M059J (cell line): Measurements from ENCODE around the gene MPHOSPH10. TPM values are rescaled to one million over a fixed set of nuclear protein-coding genes. Genes with fewer than 3 reads are reported as not detected.
"Not testable (repeated sequence)": the region's sequence is repeated elsewhere in the genome, so short reads cannot be mapped to it uniquely, and the experiment has no call there.

Experiments used
- DNase-seq: peaks from one replicate; pipeline ENCODE4 v3.0.0-alpha.2; 2012; ENCODE audit warnings: low read depth
- total RNA-seq: library from RNA; depleted of rRNA; stranded (reverse); fragments of >200 nt; shearing (Covaris generic); gene quantifications from 2 replicates; pipeline ENCODE4 v1.2.3, GENCODE V29; 2014; rRNA removed

The MPHOSPH10 gene
- total RNA-seq, 1 experiment from 2014 or later = 20.7 TPM

DNA sequence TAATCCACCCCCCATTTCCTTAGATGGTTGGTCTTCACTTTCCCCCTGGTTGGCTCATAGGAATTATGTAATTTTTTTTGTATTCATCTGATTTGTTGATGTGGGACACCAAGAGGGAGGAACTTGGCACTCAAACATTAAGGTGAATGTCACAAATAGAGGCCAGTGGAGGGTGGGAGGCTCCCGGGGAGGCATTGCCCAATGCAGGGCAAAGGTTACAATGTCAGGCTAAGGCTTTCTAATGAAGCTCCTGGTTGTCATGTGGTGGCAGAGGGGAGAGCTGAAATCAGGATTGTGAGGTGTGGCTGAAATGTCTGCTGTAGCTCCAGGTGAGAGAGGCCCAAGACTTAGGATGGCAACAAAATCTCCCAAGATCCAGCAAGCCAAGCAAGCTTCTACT is 42.7 kb downstream of the MPHOSPH10 start:
- DNase-seq = no peak

DNA sequence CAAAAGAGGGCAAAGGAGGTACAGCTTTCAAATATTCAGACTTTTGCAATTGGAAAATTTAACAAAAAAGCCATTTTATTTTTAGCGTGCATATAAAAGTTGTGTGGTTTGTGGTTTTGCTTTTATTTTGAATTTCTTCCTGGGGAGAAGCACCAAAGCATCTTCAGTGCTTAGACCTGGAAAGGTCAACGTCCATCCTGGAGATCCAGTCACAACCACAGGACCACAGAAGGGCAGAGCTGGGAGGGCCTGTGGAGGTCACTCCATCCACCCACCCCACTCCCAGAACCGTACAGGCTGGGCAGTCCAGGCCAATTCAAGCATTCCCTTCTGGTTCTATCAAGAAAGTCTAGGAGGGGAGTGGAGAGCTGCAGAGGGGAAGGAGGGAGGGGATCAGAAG is 43.8 kb downstream of the MPHOSPH10 start:
- peak; percentile 20 for DNase-seq

DNA sequence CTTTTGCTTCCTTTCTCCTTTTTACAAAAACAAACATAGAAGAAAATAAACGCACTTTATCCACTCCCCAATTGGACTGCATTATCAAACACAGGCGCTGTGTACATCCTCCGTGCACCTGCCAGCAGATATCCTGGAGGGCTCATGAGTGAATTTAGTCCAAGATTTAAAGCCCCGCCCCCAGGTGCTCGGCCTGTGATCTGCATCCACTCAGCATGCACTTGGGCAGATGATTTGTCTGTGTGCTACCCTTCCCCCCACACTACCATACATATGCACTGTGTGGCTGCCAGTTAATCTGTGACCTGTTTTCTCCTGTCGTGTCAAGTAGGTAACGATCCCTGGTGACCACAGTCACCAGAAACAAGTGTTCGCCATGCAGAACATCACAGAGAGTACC is 48.4 kb downstream of the MPHOSPH10 start:
- not testable (repeated sequence) for DNase-seq

DNA sequence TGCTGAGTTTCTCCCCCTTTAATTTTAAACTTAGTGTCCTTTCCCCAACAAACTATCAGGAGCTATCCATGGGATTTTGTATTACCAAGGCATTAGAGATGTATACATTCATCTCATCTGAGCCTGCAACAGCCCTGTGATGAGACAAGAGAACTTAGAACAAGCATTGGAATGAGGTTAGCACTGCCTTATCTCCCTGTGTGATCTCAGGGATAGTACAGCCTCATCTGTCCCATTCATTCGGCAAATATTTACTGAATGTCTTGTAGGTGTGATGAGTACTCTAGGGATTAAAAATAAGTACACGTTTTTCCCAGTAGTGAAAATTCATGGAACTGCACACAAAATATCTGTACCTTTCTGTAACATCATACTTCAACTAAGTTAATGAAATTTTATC is 50.9 kb downstream of the MPHOSPH10 start:
- peak; percentile 17 for DNase-seq

DNA sequence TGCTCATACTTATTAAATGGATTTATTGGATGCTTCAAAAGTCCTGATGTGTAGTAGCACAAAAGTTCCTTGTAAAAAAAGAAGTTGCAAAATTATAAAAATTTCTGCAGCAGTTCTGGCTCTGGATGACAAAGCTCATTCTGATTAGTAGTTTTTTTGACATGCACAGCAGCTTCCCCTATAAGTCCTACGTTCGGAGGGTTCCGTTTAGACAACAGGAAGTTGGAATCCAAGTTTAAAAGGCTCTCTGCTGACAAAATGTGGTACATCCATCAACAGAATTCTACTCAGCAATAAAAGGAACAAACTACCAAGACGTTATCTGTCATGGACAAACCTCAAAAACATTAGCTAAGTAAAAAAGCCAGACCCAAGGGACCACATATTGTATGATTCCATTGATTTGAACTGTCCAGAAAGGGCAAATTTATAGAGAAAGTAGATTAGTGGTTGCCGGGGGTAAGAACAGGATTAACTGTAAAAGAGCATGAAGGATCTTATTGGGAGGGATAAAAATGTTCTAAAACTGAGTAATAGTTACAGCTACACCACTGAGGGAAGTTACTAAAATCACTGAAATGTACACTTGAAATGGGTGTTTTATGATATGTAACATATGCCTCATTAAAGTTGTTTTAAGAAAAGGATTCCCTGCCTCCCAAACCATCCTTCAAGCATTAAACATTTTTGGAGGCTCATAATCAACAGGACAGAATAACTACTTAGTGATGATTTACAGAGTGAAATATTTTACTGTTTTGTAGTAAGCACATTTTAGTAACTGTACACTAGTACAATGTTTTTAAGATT is 53.1 kb downstream of the MPHOSPH10 start:
- DNase-seq = not testable (repeated sequence)

DNA sequence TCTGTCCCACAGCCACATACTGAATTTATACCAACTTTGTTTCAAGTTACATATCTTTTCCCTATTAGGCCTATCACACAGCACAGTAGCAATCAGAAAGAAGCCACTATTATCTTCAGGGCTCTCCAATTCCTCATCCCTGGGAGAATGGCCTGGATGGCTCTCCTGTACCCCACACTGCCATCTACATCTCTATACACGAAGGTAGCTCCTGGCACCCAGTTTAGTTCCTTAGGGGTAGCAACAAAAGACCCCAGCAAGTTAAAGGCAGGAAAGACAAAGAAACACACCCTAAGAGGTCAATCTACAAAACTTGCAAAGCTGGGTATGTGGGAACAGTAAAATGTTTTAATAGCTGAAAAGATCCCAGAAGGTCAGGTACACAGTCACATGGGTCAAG is 56.5 kb downstream of the MPHOSPH10 start:
- no peak for DNase-seq

DNA sequence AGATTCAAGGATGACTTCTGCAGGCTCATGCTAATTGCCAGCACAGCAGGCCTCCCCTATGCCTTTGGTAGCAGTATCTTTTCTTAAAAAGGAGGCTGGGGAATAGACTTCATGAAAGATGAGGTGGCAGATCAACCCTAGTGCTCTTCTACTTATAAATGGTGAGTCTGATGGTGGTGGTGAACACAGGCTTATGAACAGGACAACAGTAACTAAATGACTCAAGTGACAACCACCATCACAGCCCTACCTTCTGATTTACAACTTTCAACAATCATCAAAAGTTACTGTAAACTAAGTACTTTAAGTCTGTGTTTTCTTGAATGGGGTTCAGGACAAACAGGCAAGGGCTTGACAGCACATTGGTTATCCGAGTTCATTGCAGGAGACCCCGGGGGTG is 57.2 kb downstream of the MPHOSPH10 start:
- no peak for DNase-seq

DNA sequence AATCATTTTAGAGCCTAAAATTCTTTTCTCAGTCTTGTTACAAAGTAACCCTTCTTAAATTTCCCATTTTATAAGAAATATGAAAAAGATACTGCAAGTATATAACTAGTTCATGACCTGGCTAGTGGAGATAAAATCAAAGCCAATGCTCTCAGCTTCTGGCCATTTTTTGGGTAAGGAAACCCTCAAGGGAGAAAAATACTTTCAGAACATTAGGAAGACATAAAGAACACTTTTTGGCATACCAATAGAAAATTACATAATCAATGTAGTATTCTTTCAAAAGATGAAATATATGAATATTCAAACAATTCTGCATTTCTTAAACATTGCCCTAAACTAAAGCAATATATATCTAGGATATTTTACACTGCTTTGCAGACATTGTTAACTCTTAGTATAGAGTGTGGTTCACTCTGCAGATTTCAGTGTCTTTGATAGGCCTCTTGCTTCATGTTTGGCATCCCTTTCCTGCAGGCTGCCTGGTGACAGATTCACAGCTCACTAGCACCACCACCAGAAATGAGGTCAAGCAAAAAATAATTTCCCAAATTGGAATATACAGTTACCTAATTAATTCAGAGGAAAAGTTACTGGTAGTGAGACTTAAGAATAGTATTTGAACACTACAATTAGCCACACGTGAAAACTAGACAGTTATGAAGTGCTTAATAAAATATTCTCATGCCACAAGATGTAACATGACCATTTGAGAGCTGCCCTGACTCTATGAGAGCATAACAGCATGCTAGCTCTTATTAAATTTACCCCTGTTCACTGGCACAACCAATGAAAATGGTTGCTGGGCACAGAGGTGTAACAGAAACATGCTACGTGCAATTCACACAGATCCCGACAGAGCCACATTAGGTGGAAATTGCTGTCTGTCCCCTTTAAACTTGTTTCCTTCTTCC is 60.5 kb downstream of the MPHOSPH10 start:
- peak; percentile 10 for DNase-seq

DNA sequence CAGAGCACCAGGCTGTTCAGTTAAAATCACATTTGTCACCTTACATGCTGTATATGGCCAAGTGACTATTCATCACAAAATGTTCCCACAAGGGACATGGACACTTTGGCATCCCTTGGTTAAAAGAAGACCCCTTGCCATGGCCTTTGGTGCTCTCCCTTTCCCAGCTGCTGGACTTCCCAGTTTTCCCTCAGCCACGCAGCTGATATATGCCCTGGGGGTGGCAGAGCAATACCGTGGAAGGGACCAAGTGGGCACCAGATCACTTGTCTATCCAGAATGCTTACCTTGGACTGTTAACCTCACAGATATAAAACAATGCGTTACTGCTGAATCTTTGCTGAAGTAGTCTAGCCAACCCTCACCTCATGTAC is 61.1 kb downstream of the MPHOSPH10 start:
- no peak for DNase-seq

Other genes starting within 250 kb of the MPHOSPH10 start
- 1.2 and 3.5 TPM in 2 replicates for gene VAX2, start 230.1 kb upstream of the MPHOSPH10 start, total RNA-seq
- gene ATP6V1B1, start 194.7 kb upstream of the MPHOSPH10 start, total RNA-seq = 0.81 TPM in 1 of 2 replicates, not detected in the other
- 0.12 and 0.17 TPM in 2 replicates for gene ANKRD53, start 152.0 kb upstream of the MPHOSPH10 start, total RNA-seq
- 61.5 and 107 TPM in 2 replicates for gene TEX261, start 135.8 kb upstream of the MPHOSPH10 start, total RNA-seq
- 87.0 and 87.7 TPM in 2 replicates for gene NAGK, start 62.0 kb upstream of the MPHOSPH10 start, total RNA-seq
- 16.5 and 17.7 TPM in 2 replicates for gene MCEE, start 405 bp upstream of the MPHOSPH10 start, total RNA-seq
- gene PAIP2B, start 96.5 kb downstream of the MPHOSPH10 start, total RNA-seq = 0.52 and 0.81 TPM in 2 replicates
- 43.5 and 44.7 TPM in 2 replicates for gene ZNF638, start 201.1 kb downstream of the MPHOSPH10 start, total RNA-seq